WI38 (cell line): Measurements from ENCODE around the gene SLC38A8.

Source experiments
- H3K4me3 ChIP-seq: 2 replicates; pipeline ENCODE4 v1.5.1; 2011; ENCODE audit warnings: low read depth, mild to moderate bottlenecking, control low read depth, low read length
- CTCF ChIP-seq: IDR thresholded peaks from 2 replicates; pipeline ENCODE4 v1.5.1; 2012; ENCODE audit warnings: low read depth, mild to moderate bottlenecking, control low read depth, low read length

Gene SLC38A8

GRCh38 chr16:83966153-83966696 lies 76.4 kb downstream of the SLC38A8 start:
- TF ChIP-seq CTCF = no peak
- no peak overlapping the region for H3K4me3 ChIP-seq

GRCh38 chr16:83965444-83966152 lies 77.0 kb downstream of the SLC38A8 start:
- TF ChIP-seq CTCF = no peak
- H3K4me3 ChIP-seq = no peak overlapping the region

GRCh38 chr16:83964684-83965443 lies 77.7 kb downstream of the SLC38A8 start:
- no peak overlapping the region for H3K4me3 ChIP-seq
- no peak for TF ChIP-seq CTCF

GRCh38 chr16:83963277-83964119 lies 79.1 kb downstream of the SLC38A8 start:
- TF ChIP-seq CTCF = no peak
- H3K4me3 ChIP-seq = no peak overlapping the region

GRCh38 chr16:83961591-83961990 lies 81.0 kb downstream of the SLC38A8 start:
- TF ChIP-seq CTCF = no peak
- no peak overlapping the region for H3K4me3 ChIP-seq

- TF ChIP-seq CTCF = no peak
Observed at GRCh38 chr16:83960521-83961249, 81.9 kb downstream of the SLC38A8 start.

More at GRCh38 chr16:83960521-83961249, 81.9 kb downstream of the SLC38A8 start:
- H3K4me3 ChIP-seq = no peak overlapping the region
